SU-DHL-6 (cell line): ENCODE measurements around the gene TAS2R31.

Source experiments
- H2AFZ ChIP-seq: fragments of 200-600 bp; sonication (generic); 2 replicates; pipeline ENCODE4 v1.6.1; 2014; ENCODE audit warnings: low read depth, mild to moderate bottlenecking, moderate library complexity, mixed read lengths, antibody characterized with exemption, low read length; ENCODE audit not compliant: severe bottlenecking
- H3F3A ChIP-seq: fragments of 200-600 bp; shearing (Covaris generic); 2 replicates; pipeline ENCODE4 v1.6.0; 2016; ENCODE audit warnings: antibody characterized with exemption, mild to moderate bottlenecking; ENCODE audit not compliant: insufficient read depth
- H3K27ac ChIP-seq: fragments of 200-600 bp; sonication (generic); 2 replicates; pipeline ENCODE4 v1.5.1; 2016; ENCODE audit warnings: low read depth, mild to moderate bottlenecking, low read length, moderate library complexity, mixed read lengths
- H3K27me3 ChIP-seq: fragments of 200-600 bp; sonication (generic), shearing (Covaris generic); 2 replicates; pipeline ENCODE4 v1.6.0; 2014; ENCODE audit warnings: mild to moderate bottlenecking, low read length
- H3K36me3 ChIP-seq: fragments of 200-600 bp; sonication (generic); 2 replicates; pipeline ENCODE4 v1.6.1; 2014; ENCODE audit warnings: mild to moderate bottlenecking, low read length, mixed read lengths
- H3K4me2 ChIP-seq: fragments of 300-600, 200-600 bp; shearing (Covaris generic), sonication (generic); 2 replicates; pipeline ENCODE4 v1.6.0; 2014; ENCODE audit warnings: low read length, low read depth, mild to moderate bottlenecking; ENCODE audit not compliant: poor library complexity, severe bottlenecking
- H3K4me3 ChIP-seq: fragments of 200-600 bp; sonication (generic); 2 replicates; pipeline ENCODE4 v1.5.1; 2014; ENCODE audit warnings: antibody characterized with exemption, low read length, mild to moderate bottlenecking, mixed read lengths; ENCODE audit not compliant: insufficient read depth, poor library complexity, severe bottlenecking
- H3K79me2 ChIP-seq: fragments of 200-600 bp; sonication (generic); 2 replicates; pipeline ENCODE4 v1.6.1; 2014; ENCODE audit warnings: mild to moderate bottlenecking, low read length, moderate library complexity; ENCODE audit not compliant: insufficient read depth
- H3K9ac ChIP-seq: fragments of 200-600 bp; sonication (generic); 2 replicates; pipeline ENCODE4 v1.7.0; 2014; ENCODE audit warnings: mild to moderate bottlenecking, low read length
- H3K9me2 ChIP-seq: fragments of 200-600 bp; sonication (generic); replicated peaks from 2 replicates; pipeline ENCODE4 v1.6.1; 2014; ENCODE audit warnings: low read length; ENCODE audit not compliant: insufficient read depth
- H3K9me3 ChIP-seq: fragments of 200-600 bp; sonication (generic); 2 replicates; pipeline ENCODE4 v1.6.1; 2014; ENCODE audit warnings: low read length, mixed read lengths; ENCODE audit not compliant: insufficient read depth
- H4K20me1 ChIP-seq: fragments of 200-600 bp; sonication (generic); 2 replicates; pipeline ENCODE4 v1.6.1; 2014; ENCODE audit warnings: low read depth, mild to moderate bottlenecking, antibody characterized with exemption, low read length, moderate library complexity, mixed read lengths
- CTCF ChIP-seq: fragments of 200-600 bp; sonication (generic); IDR thresholded peaks from one replicate; pipeline ENCODE4 v1.5.1; 2017; ENCODE audit warnings: antibody characterized with exemption, mild to moderate bottlenecking, low read length, moderate library complexity; ENCODE audit not compliant: insufficient read depth, poor library complexity, severe bottlenecking
- EZH2phosphoT487 ChIP-seq: fragments of 200-600 bp; sonication (generic), shearing (Covaris generic); conservative IDR thresholded peaks from 2 replicates; pipeline ENCODE4 v1.6.1; 2018; ENCODE audit warnings: mild to moderate bottlenecking, antibody characterized with exemption, low read length, moderate library complexity, mixed read lengths

The TAS2R31 gene

GRCh38 chr12:10986812-10987211, 44.4 kb downstream of the TAS2R31 start, which contains the start of gene TAS2R50:
TSS of gene TAS2R50 (minus strand) at chr12:10986912. CDS start at chr12:10986860, 52 bp downstream.
- Histone ChIP-seq H3K9ac (no peak within 1 kb of the TSS), H3K79me2 (no peaks in the 10 kb centered on the region)

GRCh38 chr12:10982244-10982643, 49.0 kb downstream of the TAS2R31 start:
- Histone ChIP-seq H3K27ac (no peak overlapping the region), H2AFZ (no peak overlapping the region), H3F3A (no peaks in the 10 kb centered on the region), H3K4me2 (no peak overlapping the region), H3K27me3 (no peaks in the 10 kb centered on the region), H3K9ac (no peak overlapping the region), H3K79me2 (no peaks in the 10 kb centered on the region), H3K4me3 (no peak overlapping the region), H3K9me2 (no peaks in the 10 kb centered on the region), H4K20me1 (no peaks in the 10 kb centered on the region), H3K9me3 (no peaks in the 10 kb centered on the region), H3K36me3 (no peaks in the 10 kb centered on the region)
- TF ChIP-seq EZH2phosphoT487 (no peak), CTCF (no peak)

More at GRCh38 chr12:10986812-10987211, 44.4 kb downstream of the TAS2R31 start, which contains the start of gene TAS2R50:
- TF ChIP-seq CTCF (no peak), EZH2phosphoT487 (no peak)
- Histone ChIP-seq H3K4me2 (no peak within 1 kb of the TSS), H3K9me3 (no peaks in the 10 kb centered on the region), H3K9me2 (no peaks in the 10 kb centered on the region), H3K4me3 (no peak within 1 kb of the TSS), H2AFZ (no peak within 1 kb of the TSS), H3K27ac (no peak within 1 kb of the TSS), H4K20me1 (no peaks in the 10 kb centered on the region), H3K27me3 (no peaks in the 10 kb centered on the region), H3K36me3 (no peaks in the 10 kb centered on the region), H3F3A (no peaks in the 10 kb centered on the region)
